Epithelial cell of esophagus (primary cell): Measurements from ENCODE around the gene RAPGEFL1.

ENCODE experiments used
- DNase-seq: peaks from one replicate; pipeline ENCODE4 v3.0.0; 2010; ENCODE audit warnings: low read depth
- H3K4me3 ChIP-seq: 2 replicates; pipeline ENCODE4 v1.5.1; 2011; ENCODE audit warnings: mild to moderate bottlenecking, low read length, control low read depth
- CTCF ChIP-seq: IDR thresholded peaks from 2 replicates; pipeline ENCODE4 v1.5.1; 2011; ENCODE audit warnings: low read depth, mild to moderate bottlenecking, low read length, control low read depth, inconsistent platforms; ENCODE audit not compliant: insufficient read depth; ENCODE audit errors: missing control alignments

The RAPGEFL1 gene

DNA sequence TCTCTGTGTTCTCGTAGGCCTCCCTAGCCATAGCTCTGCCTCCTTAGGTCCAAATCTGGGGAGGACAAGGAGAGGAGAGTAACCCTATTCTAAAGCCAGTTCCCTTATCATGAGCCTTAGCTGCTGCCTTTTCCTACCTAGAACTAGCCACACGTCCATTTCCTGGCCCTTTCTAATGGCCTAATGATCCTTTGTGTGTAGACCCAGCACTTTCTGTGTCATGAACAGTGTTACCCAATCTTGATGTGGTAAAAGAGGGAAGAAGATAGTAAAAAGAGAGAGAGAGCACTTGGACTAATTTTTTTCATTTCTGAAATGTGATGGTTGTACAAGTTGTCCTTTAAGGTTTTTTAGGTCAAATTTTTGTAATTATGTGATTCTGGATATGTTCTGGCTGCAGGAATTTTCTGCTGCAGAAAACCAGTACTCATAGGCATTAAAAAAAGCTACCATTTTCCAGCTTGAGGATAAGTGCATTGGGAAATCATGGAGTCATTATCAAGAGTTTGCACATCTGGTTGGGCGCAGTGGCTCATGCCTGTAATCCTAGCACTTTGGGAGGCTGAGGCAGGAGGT, 18.7 kb upstream of the RAPGEFL1 start:
- H3K4me3 ChIP-seq = no peak overlapping the region
- no peak for TF ChIP-seq CTCF
- no peak for DNase-seq

- DNase-seq = no peak
- no peak overlapping the region for H3K4me3 ChIP-seq
- TF ChIP-seq CTCF = no peak
These were observed 17.8 kb upstream of the RAPGEFL1 start for GRCh38 chr17:40159456-40159855.

GRCh38 chr17:40167685-40168261, 9.5 kb upstream of the RAPGEFL1 start:
- no peak for TF ChIP-seq CTCF
- H3K4me3 ChIP-seq = no peak overlapping the region
- DNase-seq = no peak

- H3K4me3 ChIP-seq = no peak overlapping the region
- TF ChIP-seq CTCF = peak; percentile 77
- DNase-seq = peak; percentile 70
These were observed 8.9 kb upstream of the RAPGEFL1 start for GRCh38 chr17:40168262-40168832.

DNA sequence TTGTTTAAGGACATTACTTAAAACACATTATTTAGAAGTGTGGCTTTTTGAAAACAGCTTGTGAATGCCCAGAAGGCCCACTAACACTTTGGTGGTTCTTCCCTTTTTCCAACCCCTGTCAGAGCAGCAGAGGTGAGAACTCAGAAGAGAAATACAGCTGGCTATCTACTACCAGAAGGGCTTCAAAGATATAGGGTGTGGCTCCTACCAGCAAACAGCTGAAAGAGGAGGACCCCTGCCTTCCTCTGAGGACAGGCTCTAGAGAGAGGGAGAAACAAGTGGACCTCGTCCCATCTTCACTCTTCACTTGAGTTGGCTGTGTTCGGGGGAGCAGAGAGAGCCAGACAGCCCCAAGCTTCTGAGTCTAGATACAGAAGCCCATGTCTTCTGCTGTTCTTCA, 6.9 kb upstream of the RAPGEFL1 start:
- TF ChIP-seq CTCF = no peak
- DNase-seq = no peak
- no peak overlapping the region for H3K4me3 ChIP-seq

DNA sequence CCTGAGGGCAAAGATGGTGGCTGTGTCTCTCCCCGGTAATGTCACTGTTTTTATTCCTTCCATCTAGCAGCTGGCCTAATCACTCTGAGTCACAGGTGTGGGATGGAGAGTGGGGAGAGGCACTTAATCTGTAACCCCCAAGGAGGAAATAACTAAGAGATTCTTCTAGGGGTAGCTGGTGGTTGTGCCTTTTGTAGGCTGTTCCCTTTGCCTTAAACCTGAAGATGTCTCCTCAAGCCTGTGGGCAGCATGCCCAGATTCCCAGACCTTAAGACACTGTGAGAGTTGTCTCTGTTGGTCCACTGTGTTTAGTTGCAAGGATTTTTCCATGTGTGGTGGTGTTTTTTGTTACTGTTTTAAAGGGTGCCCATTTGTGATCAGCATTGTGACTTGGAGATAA, 5.5 kb upstream of the RAPGEFL1 start:
- no peak for TF ChIP-seq CTCF
- no peak overlapping the region for H3K4me3 ChIP-seq
- no peak for DNase-seq
